HG03378 (cell line): ENCODE results near the gene ALAD.

Experiments used
- ATAC-seq: cut with Tn5 transposase; IDR thresholded peaks from one replicate; pipeline ENCODE4 v1.9.1; 2021; ENCODE audit warnings: mild to moderate bottlenecking, moderate library complexity; ENCODE audit not compliant: unreplicated experiment

The ALAD gene

GRCh38 chr9:113350107-113350661 lies 50.9 kb downstream of the ALAD start:
- no peak for ATAC-seq

DNA sequence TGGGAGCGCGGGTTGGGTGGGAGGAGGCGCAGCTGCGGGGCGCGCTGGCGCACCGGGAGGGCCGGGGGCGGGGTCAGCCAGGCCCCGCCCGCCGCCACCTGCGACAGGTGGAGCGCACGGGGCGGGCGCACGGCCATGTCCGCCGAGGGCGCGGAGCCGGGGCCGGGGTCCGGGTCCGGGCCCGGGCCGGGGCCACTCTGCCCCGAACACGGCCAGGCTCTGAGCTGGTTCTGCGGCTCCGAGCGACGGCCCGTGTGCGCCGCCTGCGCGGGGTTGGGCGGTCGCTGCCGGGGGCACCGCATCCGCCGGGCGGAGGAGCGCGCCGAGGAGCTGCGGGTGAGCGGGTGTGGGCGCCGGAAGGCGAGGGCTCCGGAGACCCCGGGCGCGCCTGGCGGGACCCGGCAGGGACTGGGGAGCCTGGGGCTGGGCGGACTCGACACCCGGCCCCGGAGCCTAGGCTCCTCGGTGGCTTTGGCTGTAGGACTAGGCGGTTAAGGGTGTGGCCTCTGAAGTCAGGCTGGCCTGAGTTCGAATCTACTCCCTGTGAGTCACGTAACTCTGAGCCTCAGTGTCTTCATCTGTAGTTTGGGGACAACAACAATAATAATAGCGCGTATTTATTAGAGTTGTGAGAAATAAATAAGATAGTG lies 51.5 kb downstream of the ALAD start, which contains the start of gene BSPRY:
Gene BSPRY (plus strand): TSS at position 97 of the 650 bp plus-strand sequence. CDS start 39 bp downstream, at position 136.
- no peak for ATAC-seq

DNA sequence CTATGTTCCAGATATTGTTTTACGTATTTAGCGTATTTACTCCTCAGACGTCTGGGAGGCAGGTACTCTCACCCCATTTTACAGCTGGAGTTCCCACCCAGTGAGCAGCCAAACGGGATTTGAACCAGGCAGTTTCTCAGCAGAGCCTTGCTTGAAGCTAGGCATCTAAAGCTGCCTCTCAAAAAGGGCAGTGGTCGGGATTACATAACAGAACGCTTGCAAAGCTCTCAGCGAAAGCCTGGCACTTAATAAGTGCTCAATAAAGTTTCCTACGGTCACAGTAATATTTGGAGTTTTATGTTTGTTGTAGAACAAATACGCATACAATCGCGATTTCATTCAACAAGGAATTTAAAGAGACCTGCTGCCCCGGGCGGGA lies 52.0 kb downstream of the ALAD start:
- no peak for ATAC-seq

DNA sequence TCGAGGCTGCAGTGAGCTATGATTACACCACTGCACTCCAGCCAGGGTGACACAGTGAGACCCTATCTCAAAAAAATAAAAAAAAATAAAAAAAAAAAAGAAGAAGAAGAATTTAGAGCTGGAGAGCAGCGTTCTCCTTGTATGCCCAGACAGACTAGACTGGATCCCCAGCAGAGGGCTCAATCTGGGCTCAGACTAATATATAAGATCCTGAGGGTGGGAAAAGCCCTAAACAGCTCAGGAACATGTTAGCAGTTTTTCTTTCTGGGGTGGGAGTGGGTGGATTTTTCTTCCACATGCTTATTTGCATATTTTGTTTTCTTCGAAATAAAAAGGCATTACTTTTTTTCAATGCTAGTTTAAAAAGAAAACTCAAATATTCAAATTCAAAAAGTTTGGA lies 52.6 kb downstream of the ALAD start:
- no peak for ATAC-seq

- no peak for ATAC-seq
Observed at GRCh38 chr9:113345671-113346070, 55.4 kb downstream of the ALAD start.

DNA sequence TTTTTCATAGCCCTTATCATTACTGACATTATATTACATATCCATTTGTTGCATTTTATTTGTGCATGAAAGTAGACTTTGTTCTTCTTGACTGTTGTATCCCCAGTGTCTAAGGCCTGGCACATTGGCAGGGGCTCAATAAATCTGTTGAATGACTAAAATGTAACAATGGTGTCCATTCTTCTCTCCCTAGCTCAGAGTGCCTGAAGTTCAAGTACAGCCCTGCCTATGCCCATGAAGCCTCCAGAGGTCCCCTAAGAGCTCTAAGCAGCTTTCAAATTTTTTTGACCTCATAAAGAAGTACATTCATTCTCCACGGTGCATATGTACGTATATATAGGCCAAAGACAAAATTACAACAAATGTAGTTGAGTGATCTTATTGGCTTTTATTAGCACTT lies 55.9 kb downstream of the ALAD start:
- no peak for ATAC-seq

DNA sequence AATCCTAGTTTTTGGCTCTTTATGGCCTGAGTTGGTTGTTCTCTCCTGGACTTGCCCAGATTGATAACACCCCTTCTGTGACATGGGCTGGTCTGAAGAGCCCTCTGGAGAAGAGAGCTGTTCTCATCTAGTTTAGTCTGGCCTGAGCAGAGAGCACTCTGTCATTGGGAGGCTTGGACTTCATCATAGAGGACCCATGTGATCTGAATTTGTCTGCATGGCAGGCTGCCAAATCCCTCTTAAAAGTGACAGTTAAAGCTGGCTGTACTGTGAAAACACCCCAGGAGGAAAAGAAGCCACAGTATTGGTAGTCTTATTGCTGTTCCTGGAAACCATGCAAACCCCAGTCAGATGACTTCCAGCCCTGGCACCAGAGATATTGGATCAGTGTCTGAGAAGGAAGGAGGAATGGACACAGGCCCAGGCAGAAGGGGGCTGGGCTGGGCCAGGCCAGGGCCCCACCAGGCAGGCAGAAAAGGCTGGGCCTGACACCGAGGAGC lies 57.3 kb downstream of the ALAD start:
- no peak for ATAC-seq

- ATAC-seq, result no peak
Observed at GRCh38 chr9:113341712-113342410, 59.2 kb downstream of the ALAD start.

GRCh38 chr9:113340011-113340699 lies 60.9 kb downstream of the ALAD start, which contains the start of gene WDR31:
TSS of gene WDR31 (minus strand) at chr9:113340275. CDS start at chr9:113332022, 8,253 bp downstream.
- peak; percentile 92 for ATAC-seq

DNA sequence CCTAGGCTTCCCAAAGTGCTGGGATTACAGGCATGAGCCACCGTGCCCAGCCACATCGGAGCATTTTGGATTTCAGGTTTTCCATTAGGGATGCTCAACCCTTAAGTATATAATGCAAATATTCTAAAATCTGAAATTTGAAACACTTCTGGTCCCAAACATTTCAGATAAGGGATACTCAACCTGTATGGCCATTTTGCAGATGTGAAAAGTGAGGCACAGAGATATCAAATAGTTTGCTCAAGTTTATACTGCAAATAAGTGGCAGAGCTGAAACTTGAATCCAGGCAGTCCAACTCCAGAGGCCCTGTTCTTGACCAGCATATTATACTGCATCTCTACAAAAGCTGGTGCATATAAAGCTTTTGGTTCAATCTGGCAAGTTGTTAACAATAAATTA lies 63.4 kb downstream of the ALAD start:
- no peak for ATAC-seq
